Ascending aorta (tissue), 2 donors: ENCODE measurements around the gene UGT1A10. TPM values are rescaled to one million over a fixed set of nuclear protein-coding genes. Genes with fewer than 3 reads are reported as not detected.

Experiments used
- DNase-seq, 2 donors: peaks; one replicate each; pipeline ENCODE4 v3.0.0-alpha.2; 2019; ENCODE audit warnings: low spot score in 2 of 2
- H3K27ac ChIP-seq, 2 donors: fragments of 200-600 bp; sonication (generic); one replicate each; pipeline ENCODE4 v1.5.1; 2016 to 2017; ENCODE audit warnings: mild to moderate bottlenecking in 1 of 2
- H3K27me3 ChIP-seq: fragments of 200-600 bp; sonication (generic); one replicate; pipeline ENCODE4 v1.5.1; 2017
- H3K36me3 ChIP-seq, 2 donors: fragments of 200-600 bp; sonication (generic); one replicate each; pipeline ENCODE4 v1.5.1; 2016
- H3K4me1 ChIP-seq, 2 donors: fragments of 200-600 bp; sonication (generic); one replicate each; pipeline ENCODE4 v1.5.1; 2016 to 2017; ENCODE audit warnings: mild to moderate bottlenecking in 1 of 2
- H3K4me3 ChIP-seq, 2 donors: fragments of 200-600 bp; sonication (generic); one replicate each; pipeline ENCODE4 v1.5.1; 2016 to 2017; ENCODE audit warnings: mild to moderate bottlenecking in 1 of 2
- H3K9me3 ChIP-seq, 2 donors: fragments of 200-600 bp; sonication (generic); one replicate each; pipeline ENCODE4 v1.5.1; 2016
- CTCF ChIP-seq, 3 experiments: fragments of 200-600 bp in 2 of 3; fragments of 450-650 bp in 1 of 3; sonication (generic) in 2 of 3; IDR thresholded peaks; one replicate each; pipeline ENCODE4 v1.5.1; 2016 to 2019; ENCODE audit warnings: antibody characterized with exemption in 3 of 3, mild to moderate bottlenecking in 1 of 3, moderate library complexity in 1 of 3
- intact Hi-C: fragments of 100-400 bp; cut with DNase I; formaldehyde crosslinking; loops from one replicate; pipeline ENCODE4 v1.15.1; 2023
- total RNA-seq: library from RNA; depleted of rRNA; stranded (reverse); fragments of >200 nt; gene quantifications from one replicate; pipeline ENCODE4 v1.1.0, GENCODE V29; 2016

The UGT1A10 gene
- total RNA-seq, 1 donor from 2014 or later = not detected

DNA sequence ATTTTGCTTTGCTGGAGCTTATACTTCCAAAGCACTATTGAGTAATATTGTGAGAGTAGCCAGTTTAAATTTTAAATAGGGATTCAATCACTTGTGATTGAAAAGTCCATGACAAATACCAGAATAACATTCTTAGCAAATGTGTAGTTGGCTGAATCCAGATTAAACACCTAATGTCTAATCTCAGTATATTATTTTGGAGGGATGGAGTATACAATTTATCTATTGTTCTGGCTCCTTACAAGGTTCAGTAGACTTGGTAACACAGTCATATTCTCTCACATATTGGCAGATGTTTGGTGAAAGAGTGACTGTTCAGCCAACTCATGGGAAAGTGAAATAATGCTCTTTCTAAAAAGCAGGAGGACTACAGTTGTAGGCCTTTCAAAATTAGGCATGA lies 37.6 kb downstream of the UGT1A10 start:
- Histone ChIP-seq H3K27me3 (no peaks in the 10 kb centered on the region), H3K9me3 (no peaks in the 10 kb centered on the region), H3K27ac (no peak overlapping the region), H3K4me1 (no peaks in the 10 kb centered on the region), H3K4me3 (no peak overlapping the region), H3K36me3 (no peaks in the 10 kb centered on the region)
- intact Hi-C loops = no loop called here
- no peak for DNase-seq
- TF ChIP-seq CTCF (IDR thresholded peaks at IDR 0.05) = no peak

DNA sequence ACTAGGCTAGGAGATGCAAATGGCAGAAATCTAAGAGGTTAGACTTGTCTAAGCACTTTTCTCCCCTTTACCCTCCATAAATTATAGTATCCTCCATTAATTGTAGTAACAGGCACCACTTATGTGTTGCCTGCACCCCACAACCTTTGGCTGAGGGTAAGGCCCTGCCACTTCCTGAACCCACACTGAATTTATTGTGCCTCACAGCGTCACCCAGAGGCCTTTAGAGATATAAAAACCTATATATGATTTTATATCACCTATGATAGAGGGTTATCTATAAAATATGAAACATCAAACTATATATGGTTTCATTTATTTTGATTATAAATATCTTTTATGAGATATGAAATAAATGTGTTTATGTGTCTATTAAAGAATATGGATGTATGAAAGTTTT lies 38.1 kb downstream of the UGT1A10 start:
- Histone ChIP-seq H3K27ac (no peak overlapping the region), H3K4me3 (no peak overlapping the region), H3K4me1 (no peaks in the 10 kb centered on the region), H3K27me3 (no peaks in the 10 kb centered on the region), H3K36me3 (no peaks in the 10 kb centered on the region), H3K9me3 (no peaks in the 10 kb centered on the region)
- no peak for DNase-seq
- TF ChIP-seq CTCF (IDR thresholded peaks at IDR 0.05) = no peak
- intact Hi-C loops = no loop called here

- Histone ChIP-seq H3K4me1 (no peaks in the 10 kb centered on the region), H3K9me3 (no peaks in the 10 kb centered on the region), H3K36me3 (no peaks in the 10 kb centered on the region), H3K27ac (no peak overlapping the region), H3K27me3 (no peaks in the 10 kb centered on the region), H3K4me3 (no peak overlapping the region)
- DNase-seq = no peak
- intact Hi-C loops = no loop called here
- no peak for TF ChIP-seq CTCF (IDR thresholded peaks at IDR 0.05)
Observed at GRCh38 chr2:233674995-233675394, 38.7 kb downstream of the UGT1A10 start.

- no peak overlapping the region for H3K27ac ChIP-seq
- no peaks in the 10 kb centered on the region for H3K9me3 ChIP-seq
- no peaks in the 10 kb centered on the region for H3K4me1 ChIP-seq
- H3K4me3 ChIP-seq = no peak overlapping the region
- TF ChIP-seq CTCF (IDR thresholded peaks at IDR 0.05) = no peak
- H3K36me3 ChIP-seq = no peaks in the 10 kb centered on the region
- DNase-seq = no peak
- no peaks in the 10 kb centered on the region for H3K27me3 ChIP-seq
- intact Hi-C loops = no loop called here
Observed at GRCh38 chr2:233676046-233676445, 39.8 kb downstream of the UGT1A10 start.

DNA sequence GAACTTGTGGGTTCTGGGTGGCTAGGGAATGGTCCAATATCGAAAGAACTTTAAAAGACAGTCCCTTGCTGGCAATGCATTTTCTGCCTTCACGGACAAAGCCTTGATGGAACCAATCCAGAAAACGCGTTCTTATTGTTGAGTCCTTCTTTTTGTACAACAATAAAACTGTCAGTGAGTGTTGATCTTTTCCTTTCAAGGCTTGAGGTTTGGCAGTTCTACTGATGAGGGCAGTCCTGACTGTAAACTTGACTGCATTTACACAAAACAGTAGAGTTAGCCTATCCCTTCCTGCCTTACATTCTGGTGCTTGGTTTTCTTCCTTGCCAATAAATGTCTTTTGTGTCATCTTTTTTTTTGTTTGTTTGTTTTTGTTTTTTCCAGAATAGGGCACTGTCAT lies 42.9 kb downstream of the UGT1A10 start:
- Histone ChIP-seq H3K4me3 (no peak overlapping the region), H3K4me1 (no peaks in the 10 kb centered on the region), H3K9me3 (no peaks in the 10 kb centered on the region), H3K27me3 (no peaks in the 10 kb centered on the region), H3K36me3 (no peaks in the 10 kb centered on the region), H3K27ac (no peak overlapping the region)
- no peak for TF ChIP-seq CTCF (IDR thresholded peaks at IDR 0.05)
- intact Hi-C loops = no loop called here
- no peak for DNase-seq

GRCh38 chr2:233680361-233681045 lies 44.3 kb downstream of the UGT1A10 start:
- H3K36me3 ChIP-seq = no peaks in the 10 kb centered on the region
- H3K27ac ChIP-seq = no peak overlapping the region
- H3K4me3 ChIP-seq = no peak overlapping the region
- no peak for DNase-seq
- no peaks in the 10 kb centered on the region for H3K9me3 ChIP-seq
- no peaks in the 10 kb centered on the region for H3K27me3 ChIP-seq
- TF ChIP-seq CTCF (IDR thresholded peaks at IDR 0.05) = no peak
- intact Hi-C loops = no loop called here
- no peaks in the 10 kb centered on the region for H3K4me1 ChIP-seq
